ENCODE measurements around the gene RTKN. TPM values are rescaled to one million over a fixed set of nuclear protein-coding genes. Genes with fewer than 3 reads are reported as not detected.

RTKN gene
- total RNA-seq, 2 donors from 2014 or later: 51.4 to 89.9 TPM

DNA sequence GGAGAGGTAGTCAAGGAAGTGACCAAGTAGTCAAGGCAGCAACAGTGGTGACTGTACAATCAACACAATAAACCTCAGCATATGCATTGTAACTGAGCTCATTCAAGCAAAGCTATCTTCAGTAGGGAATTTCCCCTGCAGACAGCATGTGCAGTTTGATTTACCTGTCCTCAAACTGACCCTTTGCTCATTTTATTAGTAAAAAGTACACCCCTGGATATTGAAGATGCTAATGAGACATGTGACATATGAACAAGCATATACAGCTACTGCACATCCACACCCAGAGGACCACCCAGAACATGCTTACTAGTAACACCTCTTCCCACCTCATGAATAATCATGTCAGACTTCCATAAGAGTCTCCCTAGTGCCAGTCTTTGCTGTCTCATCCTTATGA lies 35.7 kb downstream of the RTKN start:
- no peak overlapping the region for H3K27ac ChIP-seq
- intact Hi-C loops (cut with DNase I): no loop called here
- no peak overlapping the region for H3K4me3 ChIP-seq
- no peak overlapping the region for H3K9ac ChIP-seq (ENCODE audit: low read depth in 2 of 2, low read length in 2 of 2)
- TF ChIP-seq, protein P1, sequence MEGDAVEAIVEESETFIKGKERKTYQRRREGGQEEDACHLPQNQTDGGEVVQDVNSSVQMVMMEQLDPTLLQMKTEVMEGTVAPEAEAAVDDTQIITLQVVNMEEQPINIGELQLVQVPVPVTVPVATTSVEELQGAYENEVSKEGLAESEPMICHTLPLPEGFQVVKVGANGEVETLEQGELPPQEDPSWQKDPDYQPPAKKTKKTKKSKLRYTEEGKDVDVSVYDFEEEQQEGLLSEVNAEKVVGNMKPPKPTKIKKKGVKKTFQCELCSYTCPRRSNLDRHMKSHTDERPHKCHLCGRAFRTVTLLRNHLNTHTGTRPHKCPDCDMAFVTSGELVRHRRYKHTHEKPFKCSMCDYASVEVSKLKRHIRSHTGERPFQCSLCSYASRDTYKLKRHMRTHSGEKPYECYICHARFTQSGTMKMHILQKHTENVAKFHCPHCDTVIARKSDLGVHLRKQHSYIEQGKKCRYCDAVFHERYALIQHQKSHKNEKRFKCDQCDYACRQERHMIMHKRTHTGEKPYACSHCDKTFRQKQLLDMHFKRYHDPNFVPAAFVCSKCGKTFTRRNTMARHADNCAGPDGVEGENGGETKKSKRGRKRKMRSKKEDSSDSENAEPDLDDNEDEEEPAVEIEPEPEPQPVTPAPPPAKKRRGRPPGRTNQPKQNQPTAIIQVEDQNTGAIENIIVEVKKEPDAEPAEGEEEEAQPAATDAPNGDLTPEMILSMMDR (IDR thresholded peaks at IDR 0.05): no peak
- H3K4me1 ChIP-seq: no peaks in the 10 kb centered on the region
- H3K9me3 ChIP-seq: no peaks in the 10 kb centered on the region
- no peaks in the 10 kb centered on the region for H3K27me3 ChIP-seq
- no peaks in the 10 kb centered on the region for H3K36me3 ChIP-seq
- no peak for DNase-seq

DNA sequence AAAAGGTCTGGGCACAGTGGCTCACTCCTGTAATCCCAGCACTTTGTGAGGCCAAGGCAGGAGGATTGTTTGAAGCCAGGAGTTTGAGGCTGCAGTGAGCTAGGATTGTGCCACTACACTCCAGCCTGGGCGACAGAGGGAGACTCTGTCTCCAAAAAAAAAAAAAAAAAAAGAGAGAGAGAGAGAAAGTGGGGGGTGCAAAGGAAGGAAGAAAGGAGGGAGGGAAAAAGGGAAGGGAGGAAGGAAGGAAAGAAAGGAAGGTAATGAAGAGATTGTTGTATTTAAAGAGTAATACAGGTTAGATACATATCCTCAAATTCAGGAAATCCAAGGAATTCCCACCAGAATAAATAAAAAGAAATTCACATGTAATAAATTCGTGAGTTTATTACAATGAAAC lies 39.8 kb downstream of the RTKN start:
- no peak overlapping the region for H3K9ac ChIP-seq (ENCODE audit: low read depth in 2 of 2, low read length in 2 of 2)
- H3K36me3 ChIP-seq: no peaks in the 10 kb centered on the region
- no peaks in the 10 kb centered on the region for H3K27me3 ChIP-seq
- no peaks in the 10 kb centered on the region for H3K9me3 ChIP-seq
- TF ChIP-seq, protein P1 (IDR thresholded peaks at IDR 0.05): no peak
- no peaks in the 10 kb centered on the region for H3K4me1 ChIP-seq
- no peak overlapping the region for H3K4me3 ChIP-seq
- no peak for DNase-seq
- intact Hi-C loops (cut with DNase I): no loop called here
- H3K27ac ChIP-seq: no peak overlapping the region

DNA sequence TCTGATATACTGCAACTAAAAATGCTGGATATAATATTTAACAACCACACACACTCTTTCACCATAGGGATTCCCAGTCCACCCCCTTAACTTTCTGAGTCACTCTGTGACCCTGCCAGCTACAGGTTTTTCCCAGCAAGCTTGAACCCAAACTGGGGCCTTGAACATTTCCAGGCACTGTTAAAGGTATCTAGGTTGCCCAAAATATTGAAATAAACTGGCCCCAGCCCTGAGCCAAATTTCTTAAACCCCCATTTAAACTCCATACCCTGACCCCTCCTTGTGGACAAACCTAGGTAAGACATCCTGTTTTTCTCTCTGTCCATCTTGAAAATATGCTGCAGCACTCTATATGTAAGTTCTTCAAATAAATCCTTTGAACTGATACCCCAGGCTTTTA lies 42.0 kb downstream of the RTKN start:
- H3K36me3 ChIP-seq: no peaks in the 10 kb centered on the region
- intact Hi-C loops (cut with DNase I): loop anchor here (5.0 to 10.0 kb wide), 2 partner anchors 67 to 135 kb away; no protein-coding TSS in a partner anchor
- TF ChIP-seq, protein P1 (IDR thresholded peaks at IDR 0.05): peak; percentile 53
- no peaks in the 10 kb centered on the region for H3K27me3 ChIP-seq
- no peak overlapping the region for H3K27ac ChIP-seq
- no peak for DNase-seq
- H3K4me1 ChIP-seq: no peaks in the 10 kb centered on the region
- H3K9me3 ChIP-seq: no peaks in the 10 kb centered on the region
- no peak overlapping the region for H3K9ac ChIP-seq (ENCODE audit: low read depth in 2 of 2, low read length in 2 of 2)
- no peak overlapping the region for H3K4me3 ChIP-seq

DNA sequence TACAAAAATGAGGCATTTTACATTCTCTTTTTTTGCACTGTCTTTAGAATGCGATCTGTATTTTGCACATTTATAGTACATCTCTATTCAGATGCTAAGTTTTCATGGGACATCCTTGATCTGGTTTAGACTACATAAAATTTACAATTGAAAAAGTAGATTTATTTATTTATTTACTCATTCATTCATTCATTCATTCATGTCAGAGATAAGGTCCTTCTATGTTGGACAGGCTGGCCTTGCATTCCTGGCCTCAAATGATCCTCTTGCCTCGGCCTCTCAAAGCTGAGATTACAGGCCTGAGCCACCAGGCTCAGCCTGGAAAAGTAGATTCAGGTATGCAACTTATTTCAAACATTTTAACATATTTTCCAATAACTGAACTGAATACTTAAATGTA lies 45.6 kb downstream of the RTKN start:
- no peaks in the 10 kb centered on the region for H3K36me3 ChIP-seq

DNA sequence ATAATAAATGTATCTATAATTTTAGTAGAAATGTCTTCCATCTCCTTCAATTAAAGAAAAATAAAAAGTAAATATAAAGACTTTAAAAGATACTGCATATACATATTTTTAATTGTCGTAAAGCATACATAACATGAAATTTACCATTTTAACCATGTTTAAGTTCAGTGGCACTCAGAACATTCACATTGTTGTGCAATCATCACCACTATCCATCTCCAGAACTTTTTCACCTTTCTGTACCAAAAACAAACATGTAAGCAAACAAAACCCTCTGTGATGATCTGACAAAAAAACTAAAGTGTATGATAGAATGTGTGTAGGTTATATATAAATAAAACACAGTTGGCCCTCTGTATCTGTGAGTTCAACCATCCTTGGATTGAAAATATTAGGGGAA lies 48.2 kb downstream of the RTKN start:
- intact Hi-C loops (cut with DNase I): loop anchor here (10.0 kb wide), 1 partner anchor 129 kb away; no protein-coding TSS in a partner anchor
- peaks cover 16% of the 10 kb centered on the region for H3K4me1 ChIP-seq
- no peaks in the 10 kb centered on the region for H3K36me3 ChIP-seq
- no peak overlapping the region for H3K9ac ChIP-seq (ENCODE audit: low read depth in 2 of 2, low read length in 2 of 2)
- TF ChIP-seq, protein P1 (IDR thresholded peaks at IDR 0.05): no peak
- H3K27me3 ChIP-seq: no peaks in the 10 kb centered on the region
- no peak for DNase-seq
- no peak overlapping the region for H3K27ac ChIP-seq
- no peaks in the 10 kb centered on the region for H3K9me3 ChIP-seq
- no peak overlapping the region for H3K4me3 ChIP-seq

More for the DNA sequence above, 45.6 kb downstream of the RTKN start:
- H3K4me3 ChIP-seq: no peak overlapping the region
- DNase-seq: no peak
- no peaks in the 10 kb centered on the region for H3K9me3 ChIP-seq
- no peaks in the 10 kb centered on the region for H3K27me3 ChIP-seq
- TF ChIP-seq, protein P1 (IDR thresholded peaks at IDR 0.05): no peak
- H3K9ac ChIP-seq (ENCODE audit: low read depth in 2 of 2, low read length in 2 of 2): no peak overlapping the region
- intact Hi-C loops (cut with DNase I): loop anchor here (5.0 to 10.0 kb wide), 2 partner anchors 64 to 131 kb away; no protein-coding TSS in a partner anchor
- no peak overlapping the region for H3K27ac ChIP-seq
- H3K4me1 ChIP-seq: no peaks in the 10 kb centered on the region

Data from colonic mucosa (tissue), 4 donors.